TTC549 (cell line): ENCODE data around the gene HHAT.

ENCODE experiments used
- FAIRE-seq: peaks from 2 replicates; lab custom pipeline; 2012; peaks lifted over from hg19 to GRCh38; lab: Jason Lieb, UNC

Gene HHAT

GRCh38 chr1:210328746-210329503 is at the start of gene HHAT:
HHAT (plus strand) TSS chr1:210328902; CDS start chr1:210348976, 20,074 bp downstream.
- no peak for FAIRE-seq

- FAIRE-seq, result no peak
Observed at GRCh38 chr1:210280221-210280620, 48.5 kb upstream of the HHAT start.

- FAIRE-seq, result no peak
Observed at GRCh38 chr1:210288116-210288515, 40.6 kb upstream of the HHAT start.

GRCh38 chr1:210289248-210289647 is 39.5 kb upstream of the HHAT start:
- FAIRE-seq, result no peak

- FAIRE-seq, result no peak
Observed at GRCh38 chr1:210291081-210291764, 37.5 kb upstream of the HHAT start.

GRCh38 chr1:210291786-210292230 is 36.9 kb upstream of the HHAT start:
- no peak for FAIRE-seq

GRCh38 chr1:210292231-210292871 is 36.4 kb upstream of the HHAT start:
- no peak for FAIRE-seq

- no peak for FAIRE-seq
Observed at GRCh38 chr1:210293171-210293607, 35.5 kb upstream of the HHAT start.

- no peak for FAIRE-seq
Observed at GRCh38 chr1:210294999-210295745, 33.5 kb upstream of the HHAT start.

GRCh38 chr1:210296682-210297081 is 32.0 kb upstream of the HHAT start:
- no peak for FAIRE-seq

- FAIRE-seq, result no peak
Observed at GRCh38 chr1:210298296-210298695, 30.4 kb upstream of the HHAT start.

GRCh38 chr1:210298936-210299335 is 29.8 kb upstream of the HHAT start:
- FAIRE-seq, result no peak

GRCh38 chr1:210299501-210299900 is 29.2 kb upstream of the HHAT start:
- no peak for FAIRE-seq

- FAIRE-seq, result no peak
Observed at GRCh38 chr1:210300923-210301614, 27.6 kb upstream of the HHAT start.

- no peak for FAIRE-seq
Observed at GRCh38 chr1:210301615-210302000, 27.1 kb upstream of the HHAT start.

GRCh38 chr1:210302501-210302900 is 26.2 kb upstream of the HHAT start:
- FAIRE-seq, result no peak

GRCh38 chr1:210303391-210303790 is 25.3 kb upstream of the HHAT start:
- no peak for FAIRE-seq

GRCh38 chr1:210310562-210311153 is 18.0 kb upstream of the HHAT start:
- FAIRE-seq, result no peak

- no peak for FAIRE-seq
Observed at GRCh38 chr1:210311726-210312493, 16.8 kb upstream of the HHAT start.

GRCh38 chr1:210313046-210313595 is 15.6 kb upstream of the HHAT start:
- FAIRE-seq, result no peak
